Kidney epithelial cell (primary cell): ENCODE results near the gene C1QTNF8. TPM values are rescaled to one million over a fixed set of nuclear protein-coding genes. Genes with fewer than 3 reads are reported as not detected.
"Not testable (repeated sequence)": the region's sequence is repeated elsewhere in the genome, so short reads cannot be mapped to it uniquely, and the experiment has no call there.

Source experiments
- DNase-seq: peaks from one replicate; pipeline ENCODE4 v3.0.0-alpha.2; 2010; ENCODE audit warnings: low read depth
- H3K27me3 ChIP-seq: 2 replicates; pipeline ENCODE4 v1.6.0; 2011; ENCODE audit warnings: low read length; ENCODE audit not compliant: control insufficient read depth, insufficient read depth
- H3K36me3 ChIP-seq: 2 replicates; pipeline ENCODE4 v1.5.1; 2011; ENCODE audit warnings: low read length; ENCODE audit not compliant: control insufficient read depth, insufficient read depth
- H3K4me3 ChIP-seq: 2 replicates; pipeline ENCODE4 v1.5.1; 2011; ENCODE audit warnings: low read depth, mild to moderate bottlenecking, control low read depth, low read length
- CTCF ChIP-seq: IDR thresholded peaks from 2 replicates; pipeline ENCODE4 v1.5.1; 2011; ENCODE audit warnings: mild to moderate bottlenecking, moderate library complexity, low read length, control low read depth, inconsistent platforms; ENCODE audit not compliant: insufficient read depth, poor library complexity, severe bottlenecking
- total RNA-seq: library from RNA; depleted of rRNA; stranded (reverse); fragments of >200 nt; gene quantifications from 2 replicates; pipeline ENCODE4 v1.2.3, GENCODE V29; 2015

Gene C1QTNF8
- total RNA-seq, 1 donor from 2014 or later = not detected

GRCh38 chr16:1093284-1094123 lies 2.5 kb downstream of the C1QTNF8 start:
- Histone ChIP-seq H3K27me3 (peaks cover 31% of the 10 kb centered on the region), H3K36me3 (no peaks in the 10 kb centered on the region), H3K4me3 (no peak overlapping the region)
- no peak for TF ChIP-seq CTCF
- DNase-seq = no peak

- peaks cover 31% of the 10 kb centered on the region for H3K27me3 ChIP-seq
Measured at GRCh38 chr16:1092685-1093283, 3.3 kb downstream of the C1QTNF8 start.

GRCh38 chr16:1091992-1092552 lies 4.0 kb downstream of the C1QTNF8 start:
- peaks cover 31% of the 10 kb centered on the region for H3K27me3 ChIP-seq
- H3K4me3 ChIP-seq = no peak overlapping the region

More at GRCh38 chr16:1092685-1093283, 3.3 kb downstream of the C1QTNF8 start:
- H3K36me3 ChIP-seq, DNase-seq, H3K4me3 ChIP-seq: not testable (repeated sequence)

GRCh38 chr16:1090620-1091587 lies 5.1 kb downstream of the C1QTNF8 start:
- Histone ChIP-seq H3K36me3 (no peaks in the 10 kb centered on the region), H3K27me3 (peaks cover 31% of the 10 kb centered on the region), H3K4me3 (no peak overlapping the region)
- TF ChIP-seq CTCF = no peak
- no peak for DNase-seq

More at GRCh38 chr16:1091992-1092552, 4.0 kb downstream of the C1QTNF8 start:
- DNase-seq = no peak
- no peak for TF ChIP-seq CTCF
- no peaks in the 10 kb centered on the region for H3K36me3 ChIP-seq

- TF ChIP-seq CTCF = no peak
- DNase-seq = no peak
- Histone ChIP-seq H3K36me3 (no peaks in the 10 kb centered on the region), H3K27me3 (peaks cover 31% of the 10 kb centered on the region), H3K4me3 (no peak overlapping the region)
Measured at GRCh38 chr16:1089822-1090619, 6.0 kb downstream of the C1QTNF8 start.
